ENCODE data around the gene CADPS. TPM values are rescaled to one million over a fixed set of nuclear protein-coding genes. Genes with fewer than 3 reads are reported as not detected.

The CADPS gene
- total and polyA plus RNA-seq, 2 of the 4 experiments (the other 2 are of a cell fraction) = not detected

GRCh38 chr3:62669161-62669560 lies 206.1 kb downstream of the CADPS start:
- Histone ChIP-seq H3K23ac (ENCODE audit: low read depth, low read length) (no peak overlapping the region), H3K4me1 (ENCODE audit: control insufficient read depth, insufficient read depth, low read length) (no peaks in the 10 kb centered on the region), H4K20me1 (ENCODE audit: insufficient read depth, low read length) (no peaks in the 10 kb centered on the region), H2AK9ac (replicated peaks; ENCODE audit: low read depth, low read length, poor library complexity) (no peak overlapping the region), H3K4me2 (ENCODE audit: low read depth, low read length) (no peak overlapping the region), H3K9ac (ENCODE audit: low read depth, low read length) (no peak overlapping the region), H3K79me1 (ENCODE audit: low read depth in 1 of 2, low read length in 2 of 2) (no peaks in the 10 kb centered on the region), H2AFZ (replicated peaks; ENCODE audit: low read length, poor library complexity) (no peak overlapping the region), H3K56ac (ENCODE audit: extremely low read depth, insufficient read depth, low read length) (no peak overlapping the region), H3K14ac (replicated peaks; ENCODE audit: low read depth, low read length) (no peak overlapping the region), H3K27ac (ENCODE audit: insufficient read depth, low read length) (no peak overlapping the region), H2BK15ac (ENCODE audit: low read depth, low read length) (no peak overlapping the region), H3K4me3 (ENCODE audit: insufficient read depth, low read depth, low read length) (no peak overlapping the region), H2BK20ac (ENCODE audit: low read depth, low read length) (no peak overlapping the region), H3K9me3 (ENCODE audit: control insufficient read depth, insufficient read depth, low read length) (no peaks in the 10 kb centered on the region), H3K4ac (ENCODE audit: low read depth, low read length) (no peak overlapping the region), H3K9me1 (ENCODE audit: insufficient read depth, low read length) (no peaks in the 10 kb centered on the region), H4K8ac (ENCODE audit: low read depth in 2 of 2, low read length in 2 of 2) (no peak overlapping the region), H3K18ac (ENCODE audit: low read depth, low read length) (no peak overlapping the region), H4K91ac (ENCODE audit: insufficient read depth, low read depth, low read length) (no peak overlapping the region), H2BK5ac (ENCODE audit: low read depth, low read length, poor library complexity, severe bottlenecking) (no peak overlapping the region), H2BK120ac (ENCODE audit: low read depth, low read length) (no peak overlapping the region), H2AK5ac (ENCODE audit: low read depth, low read length) (no peak overlapping the region), H4K5ac (ENCODE audit: low read depth, low read length) (no peak overlapping the region), H3K36me3 (ENCODE audit: control insufficient read depth, insufficient read depth, low read length) (no peaks in the 10 kb centered on the region), H3K27me3 (ENCODE audit: control insufficient read depth, insufficient read depth, low read length) (peaks cover 1% of the 10 kb centered on the region)
- no peak for ATAC-seq (ENCODE audit: low read depth)
- dilution Hi-C loops (cut with HindIII; ENCODE audit: low sequenced_read_pairs, unreplicated experiment) = no loop called here
- WGBS, 2 experiments (ENCODE audit: extremely low coverage in 2 of 2, insufficient read length in 1 of 2) = no CpG with 5 or more reads among the region's 1 CpG
- no peak for DNase-seq
- in situ Hi-C loops (cut with MboI; ENCODE audit: low sequenced_read_pairs) = no loop called here
- ChIA-PET POLR2A (ENCODE audit: unreplicated experiment) (no interaction called here), CTCF (no interaction called here)
- TF ChIP-seq MAFK (IDR thresholded peaks at IDR 0.05; ENCODE audit: low read depth, low read length) (no peak), ELK1 (IDR thresholded peaks at IDR 0.05; ENCODE audit: borderline replicate concordance, low read depth, low read length) (no peak)
- no TSS peak for BruUV-seq (replicated peaks)
- intact Hi-C loops (cut with micrococcal nuclease) = loop anchor here (5.0 kb wide), 1 partner anchor 563 kb away; no protein-coding TSS in a partner anchor
